ENCODE data around the gene TACR1.

TACR1 gene

GRCh38 chr2:75074708-75075107 lies 124.6 kb downstream of the TACR1 start:
- TF ChIP-seq, protein P1, sequence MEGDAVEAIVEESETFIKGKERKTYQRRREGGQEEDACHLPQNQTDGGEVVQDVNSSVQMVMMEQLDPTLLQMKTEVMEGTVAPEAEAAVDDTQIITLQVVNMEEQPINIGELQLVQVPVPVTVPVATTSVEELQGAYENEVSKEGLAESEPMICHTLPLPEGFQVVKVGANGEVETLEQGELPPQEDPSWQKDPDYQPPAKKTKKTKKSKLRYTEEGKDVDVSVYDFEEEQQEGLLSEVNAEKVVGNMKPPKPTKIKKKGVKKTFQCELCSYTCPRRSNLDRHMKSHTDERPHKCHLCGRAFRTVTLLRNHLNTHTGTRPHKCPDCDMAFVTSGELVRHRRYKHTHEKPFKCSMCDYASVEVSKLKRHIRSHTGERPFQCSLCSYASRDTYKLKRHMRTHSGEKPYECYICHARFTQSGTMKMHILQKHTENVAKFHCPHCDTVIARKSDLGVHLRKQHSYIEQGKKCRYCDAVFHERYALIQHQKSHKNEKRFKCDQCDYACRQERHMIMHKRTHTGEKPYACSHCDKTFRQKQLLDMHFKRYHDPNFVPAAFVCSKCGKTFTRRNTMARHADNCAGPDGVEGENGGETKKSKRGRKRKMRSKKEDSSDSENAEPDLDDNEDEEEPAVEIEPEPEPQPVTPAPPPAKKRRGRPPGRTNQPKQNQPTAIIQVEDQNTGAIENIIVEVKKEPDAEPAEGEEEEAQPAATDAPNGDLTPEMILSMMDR (IDR thresholded peaks at IDR 0.05; ENCODE audit: control extremely low read depth, extremely low read depth, low read depth, missing control alignments), result no peak
- CTCF ChIA-PET, result interaction anchor here (1.0 to 4.5 kb wide), 6 partner anchors 10 to 428 kb away, joined by 3 to 61 read pairs (median 6); no protein-coding TSS in a partner anchor
- DNase-seq (ENCODE audit: extremely low spot score), result no peak
- POLR2A ChIA-PET, result interaction anchor here (0.6 kb wide), 1 partner anchor 846 kb away, joined by 3 read pairs; no protein-coding TSS in a partner anchor

DNA sequence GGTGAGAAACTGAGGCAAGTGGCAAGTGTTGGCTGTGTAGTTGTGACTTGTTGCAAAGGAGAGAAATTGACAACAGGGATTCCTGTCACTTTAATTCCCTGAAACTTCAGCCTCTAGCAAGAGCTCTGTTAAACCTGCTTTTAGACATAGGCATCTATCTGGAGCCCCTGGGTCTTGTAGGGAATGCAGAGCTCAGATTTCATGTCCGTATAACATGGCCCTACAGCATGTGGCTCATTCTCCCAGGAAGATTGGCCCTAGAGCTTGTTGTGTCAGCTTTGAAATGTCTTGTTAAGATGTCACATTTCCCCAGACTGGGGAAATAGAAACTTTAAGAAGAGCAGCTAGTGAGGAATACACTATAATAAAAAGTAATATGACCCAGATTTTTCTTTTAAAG lies 125.1 kb downstream of the TACR1 start:
- DNase-seq (ENCODE audit: extremely low spot score), result no peak
- ChIA-PET CTCF (interaction anchor here (1.0 to 4.5 kb wide), 5 partner anchors 9 to 534 kb away, joined by 3 to 61 read pairs (median 10); no protein-coding TSS in a partner anchor), POLR2A (interaction anchor here (0.6 kb wide), 1 partner anchor 845 kb away, joined by 3 read pairs; no protein-coding TSS in a partner anchor)
- TF ChIP-seq, protein P1 (IDR thresholded peaks at IDR 0.05; ENCODE audit: control extremely low read depth, extremely low read depth, low read depth, missing control alignments), result no peak

DNA sequence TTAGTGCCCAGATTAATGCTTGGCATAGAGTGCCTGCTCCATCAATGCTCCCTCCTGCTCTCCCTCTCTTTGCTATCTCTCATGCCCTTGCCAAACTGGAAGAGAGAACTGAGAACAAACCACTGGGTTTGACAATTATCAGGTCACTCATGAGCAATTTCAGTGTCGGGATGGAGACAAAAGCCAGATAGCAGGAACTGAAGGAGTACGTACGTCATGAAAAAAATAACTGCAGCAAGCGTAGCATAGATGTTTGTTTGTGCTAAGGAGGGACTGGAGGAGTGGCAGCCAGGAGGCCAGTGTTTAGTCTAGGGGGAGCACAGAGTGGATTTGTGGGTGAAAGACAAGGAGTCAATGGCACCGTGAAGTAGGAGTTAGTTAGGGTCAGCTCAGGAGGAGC lies 127.6 kb downstream of the TACR1 start:
- POLR2A ChIA-PET, result no interaction called here
- TF ChIP-seq, protein P1 (IDR thresholded peaks at IDR 0.05; ENCODE audit: control extremely low read depth, extremely low read depth, low read depth, missing control alignments), result no peak
- no peak for DNase-seq (ENCODE audit: extremely low spot score)
- CTCF ChIA-PET, result interaction anchor here (4.5 kb wide), 1 partner anchor 7 kb away, joined by 61 read pairs; no protein-coding TSS in a partner anchor

- no peak for DNase-seq (ENCODE audit: extremely low spot score)
- CTCF ChIA-PET, result interaction anchor here (0.7 to 5.6 kb wide), 9 partner anchors 9 to 353 kb away, joined by 3 to 73 read pairs (median 3); no protein-coding TSS in a partner anchor
- POLR2A ChIA-PET, result no interaction called here
- TF ChIP-seq, protein P1 (IDR thresholded peaks at IDR 0.05; ENCODE audit: control extremely low read depth, extremely low read depth, low read depth, missing control alignments), result peak; percentile 5
Measured at GRCh38 chr2:75068546-75068945, 130.8 kb downstream of the TACR1 start.

DNA sequence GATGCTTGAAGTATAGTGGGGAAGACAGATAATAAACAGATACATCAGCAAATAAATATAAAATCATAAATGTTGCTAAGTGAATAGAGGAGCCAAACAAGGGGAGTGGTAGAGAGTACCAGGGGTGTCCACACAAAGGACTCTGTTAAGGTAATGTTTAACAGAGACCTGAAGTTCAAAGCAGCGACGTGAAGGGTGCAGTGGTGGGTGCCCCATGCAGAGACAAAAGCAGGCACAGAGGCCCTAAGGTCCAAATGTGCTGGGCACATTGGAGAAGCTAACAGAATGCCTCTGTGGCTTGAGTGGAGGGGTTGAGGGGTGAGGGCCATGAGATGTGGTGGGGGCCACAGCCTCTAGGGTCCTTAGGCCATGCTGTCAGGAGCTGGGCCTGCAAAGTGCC lies 131.8 kb downstream of the TACR1 start:
- POLR2A ChIA-PET, result no interaction called here
- TF ChIP-seq, protein P1 (IDR thresholded peaks at IDR 0.05; ENCODE audit: control extremely low read depth, extremely low read depth, low read depth, missing control alignments), result no peak
- CTCF ChIA-PET, result interaction anchor here (0.8 to 5.6 kb wide), 4 partner anchors 11 to 337 kb away, joined by 3 to 73 read pairs (median 8); no protein-coding TSS in a partner anchor
- DNase-seq (ENCODE audit: extremely low spot score), result no peak

- TF ChIP-seq, protein P1 (IDR thresholded peaks at IDR 0.05; ENCODE audit: control extremely low read depth, extremely low read depth, low read depth, missing control alignments), result no peak
- no peak for DNase-seq (ENCODE audit: extremely low spot score)
- CTCF ChIA-PET, result interaction anchor here (0.8 to 5.6 kb wide), 24 partner anchors 8 to 574 kb away, joined by 3 to 73 read pairs (median 4); no protein-coding TSS in a partner anchor
- POLR2A ChIA-PET, result no interaction called here
Measured at GRCh38 chr2:75066121-75066902, 133.0 kb downstream of the TACR1 start.

Measured in GM10248 (cell line).